D341Med (cell line): ENCODE measurements around the gene OBSCN.

Experiments used
- DNase-seq: peaks from one replicate; pipeline ENCODE4 v3.0.0; 2012; ENCODE audit warnings: low spot score

OBSCN gene

DNA sequence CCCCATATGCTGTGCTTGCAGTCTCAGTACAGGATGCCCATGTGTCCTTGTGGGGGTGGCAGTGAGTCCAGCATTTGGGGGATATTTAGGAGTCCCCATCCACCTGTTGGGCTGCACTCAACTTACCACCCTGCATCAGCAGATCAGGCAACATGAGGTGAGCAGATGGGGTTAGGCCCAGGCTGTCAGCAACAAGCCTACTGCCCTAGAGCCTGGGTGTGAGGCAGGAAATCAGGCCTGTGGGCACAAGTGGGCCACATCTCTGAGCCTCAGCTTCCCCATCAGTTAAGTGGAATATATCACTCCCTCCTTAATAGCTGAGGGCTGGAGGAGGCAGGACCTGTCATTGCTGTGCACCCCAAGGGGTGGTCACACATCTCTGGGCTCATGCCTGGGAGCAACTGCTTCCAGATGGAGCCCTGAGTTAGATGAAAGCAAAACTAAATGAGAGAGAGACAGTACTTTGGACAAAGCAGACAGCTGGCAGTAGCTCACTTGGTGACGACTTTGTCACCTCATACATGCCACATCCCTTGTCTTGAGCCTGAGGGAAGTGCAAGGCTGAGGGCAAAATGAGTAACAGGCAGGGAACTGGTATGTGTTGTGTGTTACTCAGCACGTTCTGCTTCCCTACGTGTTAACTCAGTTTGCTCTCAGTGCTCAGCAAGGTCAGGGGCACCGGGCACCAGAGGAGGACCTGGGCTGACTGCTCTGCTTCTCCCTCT lies 150.4 kb downstream of the OBSCN start:
- DNase-seq: no peak

DNA sequence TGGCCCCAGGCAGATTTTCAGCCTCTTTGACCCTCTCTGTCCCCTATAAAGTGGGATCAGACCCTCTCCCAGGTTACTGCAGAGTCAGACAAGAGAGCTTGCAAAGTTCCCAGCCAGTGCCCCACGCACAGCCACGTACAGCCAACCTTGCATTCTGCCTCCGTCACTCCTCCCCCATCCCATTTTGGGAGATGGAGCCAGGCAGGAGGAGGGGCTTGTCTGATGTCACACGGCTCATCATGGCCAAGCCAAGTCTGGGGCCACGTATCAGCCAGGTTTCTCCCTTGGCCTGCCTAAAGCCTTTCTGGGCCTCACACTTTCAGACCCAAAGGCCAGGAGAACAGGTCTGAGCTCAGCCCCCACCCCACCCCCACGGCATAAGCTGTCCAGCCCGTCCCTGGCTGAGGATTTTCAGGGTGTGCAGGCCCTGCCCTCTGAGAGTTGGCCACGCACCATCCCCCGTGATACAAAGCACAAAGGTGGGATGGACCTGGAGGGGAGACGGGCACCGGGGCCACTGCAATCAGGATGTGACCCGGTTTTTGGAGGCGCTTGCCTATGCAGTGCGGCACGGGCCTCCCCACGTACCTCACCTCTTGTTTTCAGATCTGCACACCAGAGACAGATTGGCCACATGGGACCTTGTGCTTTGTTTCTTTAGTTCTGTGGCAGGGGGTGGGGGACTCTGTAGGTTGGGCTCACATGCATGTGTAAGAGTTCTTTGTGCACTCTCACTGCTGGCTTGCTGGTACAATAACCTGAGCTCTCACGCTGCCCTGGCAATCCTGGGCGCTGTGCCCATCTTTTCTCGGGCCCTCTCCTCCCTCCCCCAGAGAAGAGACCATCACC lies 151.1 kb downstream of the OBSCN start:
- no peak for DNase-seq

DNA sequence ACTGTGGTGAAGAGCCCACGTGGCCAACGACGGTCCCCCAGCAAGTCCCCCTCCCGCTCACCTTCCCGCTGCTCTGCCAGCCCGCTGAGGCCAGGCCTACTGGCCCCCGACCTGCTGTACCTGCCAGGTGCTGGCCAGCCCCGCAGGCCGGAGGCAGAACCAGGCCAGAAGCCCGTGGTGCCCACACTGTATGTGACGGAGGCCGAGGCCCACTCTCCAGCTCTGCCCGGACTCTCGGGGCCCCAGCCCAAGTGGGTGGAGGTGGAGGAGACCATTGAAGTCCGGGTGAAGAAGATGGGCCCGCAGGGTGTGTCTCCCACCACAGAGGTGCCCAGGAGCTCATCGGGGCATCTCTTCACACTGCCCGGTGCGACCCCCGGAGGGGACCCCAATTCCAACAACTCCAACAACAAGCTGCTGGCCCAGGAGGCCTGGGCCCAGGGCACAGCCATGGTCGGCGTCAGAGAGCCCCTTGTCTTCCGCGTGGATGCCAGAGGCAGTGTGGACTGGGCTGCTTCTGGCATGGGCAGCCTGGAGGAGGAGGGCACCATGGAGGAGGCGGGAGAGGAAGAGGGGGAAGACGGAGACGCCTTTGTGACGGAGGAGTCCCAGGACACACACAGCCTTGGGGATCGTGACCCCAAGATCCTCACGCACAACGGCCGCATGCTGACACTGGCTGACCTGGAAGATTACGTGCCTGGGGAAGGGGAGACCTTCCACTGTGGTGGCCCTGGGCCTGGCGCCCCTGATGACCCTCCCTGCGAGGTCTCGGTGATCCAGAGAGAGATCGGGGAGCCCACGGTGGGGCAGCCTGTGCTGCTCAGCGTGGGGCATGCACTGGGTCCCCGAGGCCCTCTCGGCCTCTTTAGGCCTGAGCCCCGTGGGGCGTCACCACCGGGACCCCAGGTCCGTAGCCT lies 152.0 kb downstream of the OBSCN start:
- DNase-seq: no peak

DNA sequence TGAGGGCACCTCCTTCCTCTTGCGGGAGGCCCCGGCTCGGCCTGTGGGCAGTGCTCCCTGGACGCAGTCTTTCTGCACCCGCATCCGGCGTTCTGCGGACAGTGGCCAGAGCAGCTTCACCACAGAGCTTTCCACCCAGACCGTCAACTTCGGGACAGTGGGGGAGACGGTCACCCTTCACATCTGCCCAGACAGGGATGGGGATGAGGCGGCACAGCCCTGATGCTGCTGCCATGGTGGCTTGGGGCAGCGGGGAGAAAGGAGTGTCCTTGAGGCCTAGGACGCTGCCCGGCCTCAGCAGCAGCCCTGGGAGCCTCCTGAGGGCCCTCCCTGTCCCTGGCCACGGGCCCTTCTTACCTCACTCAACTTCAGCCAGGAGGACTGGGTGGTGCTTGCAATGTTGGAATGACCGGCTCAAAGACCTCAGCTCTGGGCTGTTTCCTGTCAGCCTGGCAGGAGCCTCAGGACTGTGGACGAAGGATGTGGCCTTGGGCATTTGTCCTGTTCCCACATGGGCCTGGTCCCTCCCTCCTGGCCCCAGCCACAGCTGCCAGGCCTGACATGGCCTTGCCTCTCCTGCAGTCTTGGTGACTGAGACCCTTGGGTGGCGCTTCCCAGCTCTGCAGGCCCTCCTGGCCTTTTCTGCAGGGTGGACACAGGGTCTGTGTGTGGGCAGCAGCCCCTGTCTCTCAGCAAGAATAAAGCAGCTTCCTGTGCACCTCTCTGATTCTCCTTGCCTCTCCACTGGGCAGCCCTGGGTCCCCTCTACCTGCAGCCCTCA lies 152.9 kb downstream of the OBSCN start:
- DNase-seq: no peak

DNA sequence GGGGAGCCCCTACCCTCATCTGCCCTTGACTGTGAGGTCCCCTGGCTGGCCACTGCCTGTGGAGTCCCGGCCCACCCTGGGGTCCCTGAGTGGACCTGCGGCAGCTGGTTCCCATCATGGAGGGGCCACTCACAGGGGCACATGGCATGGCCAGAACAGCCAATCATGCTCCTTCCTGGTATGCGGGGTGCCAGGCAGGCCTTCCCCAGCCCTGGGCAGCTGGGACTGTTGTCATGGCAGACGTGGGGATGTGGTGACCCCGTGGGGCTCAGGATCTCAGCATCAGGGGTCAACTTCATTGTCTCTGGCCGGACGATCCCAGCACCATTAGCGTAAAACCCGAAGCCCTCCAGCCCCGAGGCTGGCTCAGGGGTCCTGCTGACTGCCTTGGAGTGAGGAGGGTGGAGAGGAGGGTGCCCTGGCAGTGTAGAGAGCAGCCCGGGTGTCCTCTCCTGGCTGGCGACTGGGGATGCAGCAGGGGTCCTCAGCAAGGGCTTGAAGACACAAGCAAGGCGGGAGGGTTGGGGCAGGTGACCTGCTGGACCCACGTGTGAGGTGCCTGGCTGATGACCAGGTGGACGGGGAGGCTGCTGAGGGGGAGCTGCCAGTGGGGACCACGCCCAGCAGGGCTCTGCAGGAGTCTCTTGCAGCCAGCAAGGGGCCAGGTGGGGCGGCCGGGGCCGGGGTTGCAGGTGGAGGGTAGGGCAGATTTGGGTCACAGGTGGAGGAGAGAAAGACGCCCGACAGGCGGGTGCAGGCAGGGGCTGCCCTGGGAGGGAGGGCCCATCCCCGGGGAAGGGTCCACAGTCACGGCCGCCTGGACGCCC lies 153.7 kb downstream of the OBSCN start:
- DNase-seq: no peak

DNA sequence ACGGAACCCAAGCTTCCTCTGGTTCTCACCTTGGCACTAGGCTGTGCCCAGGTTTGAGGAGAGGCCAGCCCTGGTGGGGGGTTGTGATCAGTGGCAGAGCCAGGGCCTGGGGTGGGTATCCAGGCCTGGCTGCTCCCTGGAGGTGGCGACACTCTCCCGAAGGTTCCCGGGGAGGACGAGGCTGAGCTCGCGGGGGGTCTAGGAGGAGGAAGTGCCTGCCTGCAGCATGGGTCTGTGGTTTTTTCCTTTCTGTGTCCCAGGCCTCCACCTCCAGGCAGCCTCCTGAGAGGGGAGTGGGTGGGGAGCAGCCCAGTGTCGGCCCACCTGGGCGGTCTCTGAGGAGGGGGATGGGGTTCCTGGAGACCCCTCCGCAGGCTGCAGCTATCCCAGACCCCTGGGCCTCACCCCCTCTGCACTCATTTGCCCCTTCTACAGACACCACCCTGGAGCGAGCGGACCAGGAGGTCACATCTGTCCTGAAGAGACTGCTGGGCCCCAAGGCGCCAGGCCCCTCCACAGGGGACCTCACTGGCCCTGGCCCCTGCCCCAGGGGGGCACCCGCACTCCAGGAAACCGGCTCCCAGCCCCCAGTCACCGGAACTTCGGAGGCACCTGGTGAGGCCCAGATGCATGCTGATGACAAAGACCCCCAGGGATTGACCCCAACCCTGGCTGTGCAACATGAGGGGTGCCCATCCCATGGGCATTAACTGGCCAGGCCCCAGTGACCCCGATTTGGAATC lies 154.5 kb downstream of the OBSCN start:
- no peak for DNase-seq

DNA sequence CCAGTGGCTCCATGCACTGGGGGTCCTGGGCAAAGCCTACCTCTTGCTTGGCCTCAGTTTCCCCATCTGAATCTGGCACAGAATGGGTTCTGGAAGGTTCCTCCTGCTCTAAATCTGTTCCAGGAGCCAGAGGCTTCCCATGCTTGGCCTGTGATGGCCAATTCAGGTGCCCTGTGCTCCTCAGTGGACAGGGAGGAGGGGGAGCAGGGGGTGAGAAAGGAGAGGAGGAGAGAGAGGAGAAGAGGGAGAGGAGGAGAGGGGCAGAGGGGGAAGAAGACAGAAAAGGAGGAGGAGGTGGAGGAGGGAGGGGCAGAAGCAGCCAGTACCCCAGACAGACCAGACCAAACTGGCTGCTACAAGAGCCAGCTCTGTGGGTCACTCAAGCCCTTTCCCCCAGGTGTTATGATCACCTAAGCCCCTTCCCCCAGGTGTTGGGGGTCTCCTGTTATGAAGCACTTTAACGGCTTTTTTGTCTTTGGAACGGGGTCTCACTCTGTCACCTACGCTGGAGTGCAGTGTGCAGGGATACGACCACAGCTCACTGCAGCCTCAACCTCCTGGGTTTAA lies 155.1 kb downstream of the OBSCN start:
- no peak for DNase-seq

DNA sequence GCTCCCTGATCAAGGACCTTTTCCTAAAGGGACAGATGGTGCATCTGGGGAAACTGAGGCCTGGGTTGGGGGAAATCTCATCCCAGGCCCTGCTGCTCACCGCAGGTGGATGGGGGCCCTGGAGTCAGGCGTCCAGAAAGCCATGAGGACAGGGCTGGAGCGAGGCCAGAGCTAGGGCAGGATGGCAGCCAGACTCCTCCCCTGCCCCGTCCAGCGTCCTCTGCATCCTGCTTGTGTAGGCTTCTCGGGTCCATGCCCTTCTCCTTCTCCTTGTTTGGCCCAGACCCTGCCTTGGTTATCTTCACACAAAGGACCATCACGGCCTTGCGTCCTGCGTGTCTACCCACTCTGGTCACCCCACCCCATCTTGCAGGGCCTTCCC lies 155.8 kb downstream of the OBSCN start:
- no peak for DNase-seq

DNA sequence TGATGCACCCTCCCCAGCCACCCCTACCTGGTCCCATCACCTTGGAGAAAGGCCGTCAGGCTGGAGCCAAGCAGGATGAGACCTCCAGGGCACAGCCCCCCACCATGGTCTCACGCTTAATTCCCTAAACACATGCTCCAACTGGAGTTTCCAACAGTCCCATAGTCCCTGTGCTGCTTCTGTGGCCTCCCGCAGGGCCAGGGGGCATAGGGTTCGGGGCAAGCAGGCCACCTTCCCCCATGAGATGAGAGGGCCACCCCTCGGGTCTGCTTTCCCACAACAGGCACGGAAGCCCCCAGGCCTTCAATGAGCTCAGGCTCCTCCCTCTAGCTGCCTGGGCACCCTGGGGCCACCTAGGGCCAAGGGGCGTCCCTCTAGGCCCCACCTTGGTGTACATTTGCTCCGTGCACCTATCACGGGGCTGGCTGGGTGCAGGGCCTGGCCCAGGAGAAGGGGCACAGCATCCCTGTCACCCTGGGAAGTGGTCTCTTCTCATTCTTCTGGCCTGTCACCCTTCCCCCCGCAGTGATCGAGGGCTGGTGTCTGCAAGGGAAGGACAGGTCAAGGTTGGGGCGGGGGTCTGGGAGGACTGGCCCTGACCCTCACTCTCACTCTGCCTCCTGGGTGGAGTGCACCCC lies 156.3 kb downstream of the OBSCN start:
- no peak for DNase-seq

DNA sequence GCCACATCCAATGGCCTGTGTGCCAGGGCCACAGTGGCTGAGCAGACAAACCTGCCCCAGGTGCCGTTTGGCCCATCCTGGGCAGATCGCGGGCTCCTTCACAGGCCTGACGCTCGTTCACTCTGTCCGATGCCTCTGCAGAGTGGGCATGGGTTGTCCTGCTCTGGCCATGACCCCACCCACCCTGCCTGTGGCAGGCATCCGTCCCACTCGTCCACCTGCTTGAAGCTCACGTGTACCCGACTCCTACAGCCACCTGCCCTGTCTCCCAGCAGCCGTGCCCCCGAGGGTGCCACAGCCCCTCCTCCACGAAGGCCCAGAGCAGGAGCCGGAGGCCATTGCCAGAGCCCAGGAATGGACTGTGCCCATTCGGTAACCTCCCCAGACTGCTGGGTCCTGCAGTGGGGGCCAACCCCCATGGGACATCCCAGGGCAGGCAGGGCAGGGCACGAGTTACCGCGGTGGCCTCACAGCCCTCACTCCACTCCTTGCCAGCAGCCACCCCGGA lies 156.9 kb downstream of the OBSCN start:
- no peak for DNase-seq

DNA sequence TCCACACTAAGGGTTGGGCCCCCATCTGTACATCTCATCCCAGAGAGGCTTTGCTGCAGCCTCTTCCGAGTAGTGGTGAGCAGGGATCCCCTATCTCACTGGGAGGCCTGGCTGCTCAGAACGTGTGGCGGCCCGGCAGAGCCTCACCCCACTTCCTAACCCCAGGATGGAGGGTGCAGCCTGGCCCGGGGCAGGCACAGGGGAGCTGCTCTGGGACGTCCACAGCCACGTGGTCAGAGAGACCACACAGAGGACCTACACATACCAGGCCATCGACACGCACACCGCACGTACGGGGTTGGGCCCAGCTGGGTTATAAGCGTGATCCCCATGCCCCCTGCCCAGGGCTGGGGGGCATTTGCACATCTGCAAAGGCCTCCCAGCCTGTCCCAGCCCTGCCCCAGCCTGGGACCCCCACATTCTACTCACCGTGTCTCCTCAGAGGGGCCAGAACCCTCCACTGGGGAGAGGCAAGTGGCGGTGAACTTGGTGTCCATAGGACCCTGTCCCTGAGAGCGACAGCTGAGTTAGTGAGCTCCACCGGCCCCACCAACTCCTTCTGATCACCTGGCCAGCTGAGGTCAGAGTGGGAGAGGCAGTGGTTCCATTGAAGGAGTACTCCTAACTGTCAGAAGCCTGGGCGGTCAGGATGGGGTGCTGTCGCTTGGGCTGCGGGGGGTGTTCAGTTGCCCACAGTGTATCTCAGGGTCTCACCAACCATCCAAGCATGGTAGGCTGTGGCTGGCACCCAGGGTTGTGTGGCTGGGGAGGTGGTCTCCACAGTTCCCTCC lies 157.6 kb downstream of the OBSCN start:
- DNase-seq: no peak

DNA sequence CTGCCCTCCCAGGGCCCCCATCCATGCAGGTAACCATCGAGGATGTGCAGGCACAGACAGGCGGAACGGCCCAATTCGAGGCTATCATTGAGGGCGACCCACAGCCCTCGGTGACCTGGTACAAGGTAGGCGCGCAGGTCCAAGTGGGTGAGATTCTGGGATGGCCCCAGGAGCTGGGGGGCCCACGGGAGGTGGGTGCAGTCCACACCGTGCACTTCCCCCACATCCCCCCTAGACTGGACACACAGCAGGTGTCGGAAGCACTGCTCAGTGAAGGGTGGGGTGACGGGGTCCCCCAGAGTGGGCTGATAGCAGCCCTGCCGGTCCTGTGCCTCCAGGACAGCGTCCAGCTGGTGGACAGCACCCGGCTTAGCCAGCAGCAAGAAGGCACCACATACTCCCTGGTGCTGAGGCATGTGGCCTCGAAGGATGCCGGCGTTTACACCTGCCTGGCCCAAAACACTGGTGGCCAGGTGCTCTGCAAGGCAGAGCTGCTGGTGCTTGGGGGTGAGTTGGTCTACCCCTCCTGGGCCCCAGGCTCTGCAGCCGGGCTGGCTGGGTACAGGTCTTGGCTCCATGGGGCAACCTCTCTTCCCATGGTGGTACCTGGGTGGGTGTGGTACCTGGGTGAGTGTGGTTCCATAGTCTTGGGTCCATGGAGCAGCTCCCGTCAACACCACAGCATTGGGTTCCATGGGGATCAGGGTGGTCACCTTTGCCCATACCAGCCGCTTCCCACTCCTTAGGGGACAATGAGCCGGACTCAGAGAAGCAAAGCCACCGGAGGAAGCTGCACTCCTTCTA lies 158.4 kb downstream of the OBSCN start:
- no peak for DNase-seq

DNA sequence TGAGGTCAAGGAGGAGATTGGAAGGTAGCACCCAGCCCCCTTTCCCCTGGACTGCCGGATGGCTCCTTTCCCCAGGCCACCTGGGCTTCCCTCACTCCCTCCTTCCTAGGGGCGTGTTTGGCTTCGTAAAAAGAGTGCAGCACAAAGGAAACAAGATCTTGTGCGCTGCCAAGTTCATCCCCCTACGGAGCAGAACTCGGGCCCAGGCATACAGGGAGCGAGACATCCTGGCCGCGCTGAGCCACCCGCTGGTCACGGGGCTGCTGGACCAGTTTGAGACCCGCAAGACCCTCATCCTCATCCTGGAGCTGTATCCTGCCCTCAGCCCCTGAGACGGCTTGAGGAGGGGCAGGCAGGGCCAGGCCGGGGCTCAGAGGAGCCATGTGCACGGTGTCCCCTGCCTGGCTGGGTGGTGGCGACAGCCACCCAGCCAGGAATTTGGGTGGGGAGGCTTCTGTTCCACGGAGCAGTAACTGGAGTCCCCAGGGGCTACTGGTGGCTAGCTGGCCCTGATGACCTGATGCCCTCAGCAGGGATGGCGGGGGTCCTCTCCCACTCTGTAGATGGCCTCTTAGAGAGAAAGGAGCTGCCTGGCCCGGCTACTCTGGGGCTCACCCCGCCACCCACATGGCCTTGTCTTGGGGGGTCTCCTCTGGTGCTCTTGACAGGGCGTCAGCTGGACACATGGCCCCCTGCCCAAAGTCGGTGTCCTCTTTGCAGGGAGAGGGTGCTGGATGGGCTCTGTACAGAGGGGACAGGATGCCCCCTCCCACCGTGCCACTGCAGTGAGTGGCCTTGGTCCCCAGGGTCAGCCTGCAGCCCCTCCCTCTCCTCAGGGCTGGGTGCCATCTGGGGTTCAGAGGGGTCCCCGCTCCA lies 159.3 kb downstream of the OBSCN start:
- no peak for DNase-seq

DNA sequence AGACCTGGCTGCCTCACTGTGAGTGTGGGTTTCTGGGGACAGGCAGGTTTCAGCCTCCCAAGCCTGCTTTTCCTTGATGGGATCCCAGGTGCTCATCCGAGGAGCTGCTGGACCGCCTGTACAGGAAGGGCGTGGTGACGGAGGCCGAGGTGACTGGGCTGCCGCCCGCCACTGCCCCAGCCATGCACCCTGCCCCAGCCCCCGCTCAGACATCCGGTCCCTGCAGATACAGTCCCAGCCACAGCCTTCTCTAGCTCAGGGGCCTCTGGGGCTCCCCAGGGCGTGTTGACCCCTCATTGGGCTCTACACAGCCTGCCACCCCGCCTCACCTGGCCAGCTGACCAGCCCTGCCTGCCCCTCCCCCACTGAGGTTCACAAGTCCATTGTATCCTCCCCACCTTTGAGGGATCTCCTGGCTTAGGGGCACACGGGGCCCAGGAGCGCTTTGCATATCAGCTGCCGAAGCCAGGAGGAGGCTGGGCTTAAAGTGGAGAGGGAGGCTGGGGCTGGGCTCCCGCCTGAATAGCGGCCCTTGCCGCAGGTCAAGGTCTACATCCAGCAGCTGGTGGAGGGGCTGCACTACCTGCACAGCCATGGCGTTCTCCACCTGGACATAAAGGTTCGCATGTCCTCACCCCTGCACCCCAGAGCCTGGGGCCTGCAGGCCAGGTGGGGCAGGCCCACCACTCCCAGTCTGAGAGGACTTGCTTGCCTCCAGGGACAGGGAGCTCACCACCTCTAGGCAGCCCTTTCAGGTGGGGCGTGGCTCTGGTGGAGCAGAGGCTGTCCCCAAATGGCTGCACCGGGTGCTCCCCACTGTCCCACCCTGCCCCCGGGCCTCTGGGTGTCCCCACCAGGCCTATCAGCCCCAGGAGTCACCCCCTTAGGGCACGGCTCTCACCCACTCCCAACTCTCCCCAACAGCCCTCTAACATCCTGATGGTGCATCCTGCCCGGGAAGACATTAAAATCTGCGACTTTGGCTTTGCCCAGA lies 160.3 kb downstream of the OBSCN start:
- DNase-seq: no peak
